ENCODE results near the gene LRRIQ3. TPM values are rescaled to one million over a fixed set of nuclear protein-coding genes. Genes with fewer than 3 reads are reported as not detected.
"Not testable (repeated sequence)": the region's sequence is repeated elsewhere in the genome, so short reads cannot be mapped to it uniquely, and the experiment has no call there.

LRRIQ3 gene
- total RNA-seq, 4 donors from 2014 or later, result 0.54 TPM; not detected in 3

DNA sequence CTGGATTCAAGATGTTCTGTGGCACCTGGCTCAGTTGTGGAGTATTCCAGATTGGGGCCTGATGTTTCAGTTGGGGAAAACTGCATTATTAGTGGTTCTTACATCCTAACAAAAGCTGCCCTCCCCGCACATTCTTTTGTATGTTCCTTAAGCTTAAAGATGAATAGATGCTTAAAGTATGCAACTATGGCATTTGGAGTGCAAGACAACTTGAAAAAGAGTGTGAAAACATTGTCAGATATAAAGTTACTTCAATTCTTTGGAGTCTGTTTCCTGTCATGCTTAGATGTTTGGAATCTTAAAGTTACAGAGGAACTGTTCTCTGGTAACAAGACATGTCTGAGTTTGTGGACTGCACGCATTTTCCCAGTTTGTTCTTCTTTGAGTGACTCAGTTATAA, 7.3 kb upstream of the LRRIQ3 start:
- DNase-seq, result no peak
- H3K9me3 ChIP-seq, result no peaks in the 10 kb centered on the region
- H3K27me3 ChIP-seq, result no peaks in the 10 kb centered on the region
- no peaks in the 10 kb centered on the region for H3K4me1 ChIP-seq
- TF ChIP-seq POLR2A (IDR thresholded peaks at IDR 0.05), result no peak
- TF ChIP-seq, protein P1, sequence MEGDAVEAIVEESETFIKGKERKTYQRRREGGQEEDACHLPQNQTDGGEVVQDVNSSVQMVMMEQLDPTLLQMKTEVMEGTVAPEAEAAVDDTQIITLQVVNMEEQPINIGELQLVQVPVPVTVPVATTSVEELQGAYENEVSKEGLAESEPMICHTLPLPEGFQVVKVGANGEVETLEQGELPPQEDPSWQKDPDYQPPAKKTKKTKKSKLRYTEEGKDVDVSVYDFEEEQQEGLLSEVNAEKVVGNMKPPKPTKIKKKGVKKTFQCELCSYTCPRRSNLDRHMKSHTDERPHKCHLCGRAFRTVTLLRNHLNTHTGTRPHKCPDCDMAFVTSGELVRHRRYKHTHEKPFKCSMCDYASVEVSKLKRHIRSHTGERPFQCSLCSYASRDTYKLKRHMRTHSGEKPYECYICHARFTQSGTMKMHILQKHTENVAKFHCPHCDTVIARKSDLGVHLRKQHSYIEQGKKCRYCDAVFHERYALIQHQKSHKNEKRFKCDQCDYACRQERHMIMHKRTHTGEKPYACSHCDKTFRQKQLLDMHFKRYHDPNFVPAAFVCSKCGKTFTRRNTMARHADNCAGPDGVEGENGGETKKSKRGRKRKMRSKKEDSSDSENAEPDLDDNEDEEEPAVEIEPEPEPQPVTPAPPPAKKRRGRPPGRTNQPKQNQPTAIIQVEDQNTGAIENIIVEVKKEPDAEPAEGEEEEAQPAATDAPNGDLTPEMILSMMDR (IDR thresholded peaks at IDR 0.05), result no peak
- peaks cover 0 to 24% (median 0%) of the 10 kb centered on the region in 3 donors for H3K36me3 ChIP-seq
- no peak overlapping the region for H3K4me3 ChIP-seq
- H3K27ac ChIP-seq, result no peak overlapping the region

DNA sequence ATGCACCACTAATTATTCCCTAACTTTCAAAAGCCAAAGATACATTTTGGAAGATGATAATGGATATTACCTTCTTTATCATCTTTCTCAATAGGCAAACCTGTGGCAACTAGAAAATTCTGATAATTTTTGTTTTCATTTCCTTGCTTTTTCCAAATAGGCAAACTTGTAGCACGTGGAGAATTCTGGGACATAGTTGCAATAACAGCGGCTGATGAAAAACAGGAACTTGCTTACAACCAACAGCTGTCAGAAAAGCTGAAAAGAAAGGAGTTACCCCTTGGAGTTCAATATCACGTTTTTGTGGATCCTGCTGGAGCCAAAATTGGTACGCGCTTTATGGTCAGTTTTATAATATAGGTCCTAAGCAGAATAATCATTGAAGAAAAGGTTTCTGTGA, 1.5 kb upstream of the LRRIQ3 start:
- Histone ChIP-seq H3K27ac (no peak overlapping the region), H3K4me3 (peak overlapping the region in 1 of 4 donors; percentile 63), H3K9me3 (no peaks in the 10 kb centered on the region), H3K27me3 (no peaks in the 10 kb centered on the region), H3K4me1 (peaks cover 0 to 12% (median 0%) of the 10 kb centered on the region in 4 donors), H3K36me3 (peaks cover 0 to 30% (median 0%) of the 10 kb centered on the region in 3 donors)
- DNase-seq, result no peak
- TF ChIP-seq POLR2A (IDR thresholded peaks at IDR 0.05), result no peak
- TF ChIP-seq, protein P1 (IDR thresholded peaks at IDR 0.05), result no peak

DNA sequence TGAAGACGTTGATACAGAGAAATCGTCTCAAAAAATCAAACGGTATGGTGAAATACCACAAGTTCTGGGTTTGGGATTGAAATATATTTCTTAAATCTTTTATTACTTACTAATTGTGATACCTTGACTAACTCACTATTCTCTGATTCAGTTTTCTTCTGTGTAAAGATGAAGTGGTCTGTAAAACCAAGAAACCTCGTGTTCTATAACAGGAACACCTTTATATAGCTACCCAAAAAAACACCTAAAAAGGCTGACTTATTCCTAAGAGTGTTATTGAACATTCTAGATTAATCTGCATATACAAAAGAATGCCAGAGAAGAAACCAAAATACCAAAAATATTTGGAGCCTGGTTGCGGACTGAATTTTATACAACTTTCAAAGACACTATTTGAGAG, 721 bp downstream of the LRRIQ3 start:
- H3K4me3 ChIP-seq, result peak overlapping the region; percentile 47 to 75 (median 56)
- peaks cover 0 to 12% (median 0%) of the 10 kb centered on the region in 4 donors for H3K4me1 ChIP-seq
- H3K27me3 ChIP-seq, result no peaks in the 10 kb centered on the region
- H3K27ac ChIP-seq, result peak overlapping the region in 1 of 4 donors; percentile 76
- TF ChIP-seq, protein P1 (IDR thresholded peaks at IDR 0.05), result no peak
- TF ChIP-seq POLR2A (IDR thresholded peaks at IDR 0.05), result no peak
- H3K36me3 ChIP-seq, result peaks cover 0 to 17% (median 0%) of the 10 kb centered on the region in 3 donors
- DNase-seq, result no peak
- H3K9me3 ChIP-seq, result no peaks in the 10 kb centered on the region

- DNase-seq, result no peak
- Histone ChIP-seq H3K4me1 (peaks cover 0 to 12% (median 0%) of the 10 kb centered on the region in 4 donors), H3K4me3 (no peak overlapping the region), H3K9me3 (no peaks in the 10 kb centered on the region), H3K27ac (no peak overlapping the region), H3K36me3 (peaks cover 0 to 6% (median 0%) of the 10 kb centered on the region in 3 donors), H3K27me3 (no peaks in the 10 kb centered on the region)
- no peak for TF ChIP-seq POLR2A (IDR thresholded peaks at IDR 0.05)
- TF ChIP-seq, protein P1 (IDR thresholded peaks at IDR 0.05), result no peak
These were observed 2.6 kb downstream of the LRRIQ3 start for GRCh38 chr1:74195339-74195738.

DNA sequence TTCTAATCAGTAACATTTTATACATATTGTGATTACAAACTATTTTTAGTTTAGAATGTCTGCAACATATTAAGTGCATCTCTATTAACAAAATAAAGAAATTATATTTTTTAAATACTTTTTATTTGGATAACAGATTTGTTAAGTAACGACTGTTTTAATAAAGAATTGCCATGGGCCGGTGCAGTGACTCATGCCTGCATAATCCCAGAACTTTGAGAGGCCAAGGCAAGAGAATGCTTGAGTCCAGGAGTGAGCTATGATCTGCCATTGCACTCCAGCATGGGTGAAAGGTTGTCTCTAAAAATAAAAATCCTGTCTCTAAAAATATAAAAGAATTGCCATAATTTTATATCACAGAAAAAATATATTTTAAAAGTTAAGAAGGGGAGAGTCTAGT, 4.1 kb downstream of the LRRIQ3 start:
- Histone ChIP-seq H3K27ac (no peak overlapping the region), H3K9me3 (no peaks in the 10 kb centered on the region), H3K36me3 (no peaks in the 10 kb centered on the region), H3K4me3 (no peak overlapping the region), H3K27me3 (no peaks in the 10 kb centered on the region), H3K4me1 (no peaks in the 10 kb centered on the region)
- DNase-seq, result no peak
- TF ChIP-seq POLR2A (IDR thresholded peaks at IDR 0.05), result no peak
- TF ChIP-seq, protein P1 (IDR thresholded peaks at IDR 0.05), result no peak

DNA sequence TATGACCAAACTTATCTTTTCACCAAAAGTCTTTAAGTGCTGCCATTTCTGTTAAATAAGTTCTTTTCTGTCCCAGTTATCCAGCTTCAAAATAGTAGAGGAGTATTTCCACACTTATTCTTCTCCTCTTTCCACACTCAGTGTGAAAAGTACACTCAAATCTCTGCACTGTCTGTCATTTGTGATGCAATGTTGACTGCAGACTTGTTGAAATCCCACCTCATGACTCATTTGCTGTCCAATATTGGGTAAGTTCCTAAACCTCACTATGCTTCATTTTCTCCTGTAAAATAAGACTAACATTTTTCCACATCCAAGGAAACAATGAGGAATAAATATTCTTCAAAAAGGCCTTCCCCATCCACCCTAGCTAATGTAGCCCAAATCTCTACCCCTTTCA, 17.5 kb downstream of the LRRIQ3 start:
- no peak for TF ChIP-seq POLR2A (IDR thresholded peaks at IDR 0.05)
- TF ChIP-seq, protein P1 (IDR thresholded peaks at IDR 0.05), result no peak
- H3K9me3 ChIP-seq, result no peaks in the 10 kb centered on the region
- DNase-seq, result no peak
- H3K27me3 ChIP-seq, result no peaks in the 10 kb centered on the region
- H3K27ac ChIP-seq, result no peak overlapping the region
- H3K36me3 ChIP-seq, result no peaks in the 10 kb centered on the region
- no peaks in the 10 kb centered on the region for H3K4me1 ChIP-seq
- H3K4me3 ChIP-seq, result no peak overlapping the region

- not testable (repeated sequence) for H3K9me3 ChIP-seq, H3K27ac ChIP-seq, H3K4me1 ChIP-seq, H3K36me3 ChIP-seq, H3K27me3 ChIP-seq, H3K4me3 ChIP-seq, DNase-seq
These were observed 23.6 kb downstream of the LRRIQ3 start for GRCh38 chr1:74174423-74174822.
